GM12878 (cell line): ENCODE measurements around the gene BSN. TPM values are rescaled to one million over a fixed set of nuclear protein-coding genes. Genes with fewer than 3 reads are reported as not detected.

Source experiments
- ATAC-seq: fragments of 200-7000 bp; cut with Tn5 transposase; 3 replicates; pipeline ENCODE4 v1.9.1; 2020; ENCODE audit warnings: mild to moderate bottlenecking, moderate library complexity
- BruUV-seq: library from RNA; stranded (reverse); fragments of 400-500 nt; replicated peaks from 2 replicates; lab custom pipeline; 2021; lab: Mats Ljungman, UMichigan
- CTCF ChIA-PET: fragments of 300-600 bp; sonication (Branson Sonifier 250); formaldehyde crosslinking; extraction: SDS; loops from one replicate; lab custom pipeline; 2021; ENCODE audit warnings: inconsistent platforms; lab: Yijun Ruan, JAX
- POLR2A ChIA-PET: fragments of 350-600 bp; formaldehyde crosslinking; extraction: SDS; loops from one replicate; lab custom pipeline; 2021; ENCODE audit warnings: inconsistent platforms; lab: Charles Lee
- RAD21 ChIA-PET: fragments of 300-600 bp; sonication (Branson Sonifier 250); formaldehyde crosslinking; loops from one replicate; lab custom pipeline; 2023; ENCODE audit warnings: antibody characterized with exemption; ENCODE audit not compliant: unreplicated experiment; lab: Charles Lee
- SMC1A ChIA-PET: fragments of 300-600 bp; sonication (Branson Sonifier 250); formaldehyde crosslinking; loops from one replicate; lab custom pipeline; 2023; ENCODE audit not compliant: unreplicated experiment, uncharacterized antibody; lab: Charles Lee
- DNase-seq: peaks from one replicate; pipeline ENCODE4 v3.0.0-alpha.2; 2011; ENCODE audit warnings: low read depth, low spot score
- FAIRE-seq: peaks from 3 replicates; lab custom pipeline; 2011; peaks lifted over from hg19 to GRCh38; lab: Jason Lieb, UNC
- H2AFZ ChIP-seq: 2 replicates; pipeline ENCODE4 v1.6.0; 2011; ENCODE audit warnings: low read depth, low read length, control low read depth; ENCODE audit not compliant: control insufficient read depth
- H3K27ac ChIP-seq: 2 replicates; pipeline ENCODE4 v1.5.1; 2011; ENCODE audit warnings: control low read depth; ENCODE audit not compliant: control insufficient read depth, insufficient read depth
- H3K27me3 ChIP-seq, 2 experiments: replicated peaks in 1 of 2; 2 replicates each; pipeline versions ENCODE4 v1.6.0 to v1.6.1; 2011; ENCODE audit warnings: low read length in 1 of 2; ENCODE audit not compliant: control insufficient read depth in 2 of 2, insufficient read depth in 2 of 2
- H3K36me3 ChIP-seq, 2 experiments: 2 replicates each; pipeline ENCODE4 v1.5.1; 2011; ENCODE audit warnings: low read length in 1 of 2; ENCODE audit not compliant: control insufficient read depth in 2 of 2, insufficient read depth in 2 of 2
- H3K4me1 ChIP-seq: 2 replicates; pipeline ENCODE4 v1.6.1; 2011; ENCODE audit warnings: mild to moderate bottlenecking, low read length, moderate library complexity, mixed read lengths; ENCODE audit not compliant: control insufficient read depth, insufficient read depth
- H3K4me2 ChIP-seq: 2 replicates; pipeline ENCODE4 v1.6.0; 2011; ENCODE audit warnings: control low read depth; ENCODE audit not compliant: control insufficient read depth, insufficient read depth
- H3K4me3 ChIP-seq: fragments of 200-600 bp; sonication (generic); 2 replicates; pipeline ENCODE4 v1.5.1; 2016
- H3K79me2 ChIP-seq: 2 replicates; pipeline ENCODE4 v1.6.0; 2011; ENCODE audit warnings: low read length; ENCODE audit not compliant: control insufficient read depth, insufficient read depth
- H3K9ac ChIP-seq: 2 replicates; pipeline ENCODE4 v1.8.0; 2011; ENCODE audit warnings: low read length, control low read depth, mixed read lengths; ENCODE audit not compliant: control insufficient read depth, insufficient read depth
- H3K9me3 ChIP-seq: replicated peaks from 3 replicates; pipeline ENCODE4 v1.5.1; 2011; ENCODE audit warnings: mild to moderate bottlenecking, low read length; ENCODE audit not compliant: control insufficient read depth, insufficient read depth
- H4K20me1 ChIP-seq: 2 replicates; pipeline ENCODE4 v1.6.0; 2011; ENCODE audit not compliant: control insufficient read depth, insufficient read depth
- WGBS: methylation state at CpG from one replicate; pipeline ENCODE4 v1.1.6; 2016; ENCODE audit warnings: low lambda C conversion rate; ENCODE audit not compliant: insufficient replicate concordance, insufficient coverage; ENCODE audit errors: missing lambda C conversion rate; 5-methylcytosine and 5-hydroxymethylcytosine counted together
- in situ Hi-C: fragments of 300-500 bp; cut with MboI; formaldehyde crosslinking; loops from 9 replicates; pipeline ENCODE4 v1.14.3; 2018; ENCODE audit warnings: mixed read lengths
- intact Hi-C: fragments of 100-400 bp; cut with micrococcal nuclease; formaldehyde crosslinking; loops from one replicate; pipeline ENCODE4 v1.14.2; 2022; ENCODE audit not compliant: unreplicated experiment
- polyA plus RNA-seq, 11 experiments: library from polyadenylated mRNA; depleted of rRNA in 4 of 11; unstranded in 6 of 11; stranded (reverse) in 5 of 11; fragments of >200 nt; fragmentation: Nextera tagmentation in 4 of 11; fragmentation: Illumina TruSeq in 1 of 11; extraction: Ambion mirVana in 4 of 11; extraction: Trizol in 1 of 11; gene quantifications; 1 replicate in 1 of 11; 2 replicates in 10 of 11; pipeline versions ENCODE4 v1.2.1 to v1.2.3, GENCODE V29; 2011 to 2016; ENCODE audit warnings: inconsistent platforms in 2 of 11, missing spikeins in 2 of 11, low read depth in 1 of 11
- total RNA-seq, 4 experiments: library from RNA; depleted of rRNA in 3 of 4; stranded (reverse); fragments of >200 nt in 3 of 4; fragmentation: Illumina TruSeq in 1 of 4; extraction: Trizol in 1 of 4; gene quantifications; 2 replicates each; pipeline versions ENCODE4 v1.2.1 to v1.2.3, GENCODE V29; 2013 to 2021
- TF ChIP-seq, protein P1 (sequence below): IDR thresholded peaks from 2 replicates; pipeline ENCODE4 v1.6.1; 2012; ENCODE audit warnings: improper control_type of control experiment, low read depth, low read length; ENCODE audit not compliant: insufficient replicate concordance
- TF ChIP-seq, protein P2 (sequence below), 3 experiments: IDR thresholded peaks in 2 of 3; conservative IDR thresholded peaks in 1 of 3; 2 replicates each; pipeline ENCODE4 v1.5.1; 2011; ENCODE audit warnings: low read depth in 3 of 3, low read length in 3 of 3, mild to moderate bottlenecking in 3 of 3, control low read depth in 2 of 3, moderate library complexity in 2 of 3, inconsistent platforms in 1 of 3, mixed read lengths in 1 of 3; ENCODE audit not compliant: control insufficient read depth in 2 of 3, insufficient read depth in 1 of 3; ENCODE audit errors: extremely low read depth in 1 of 3

BSN gene
- total and polyA plus RNA-seq, 10 of the 15 experiments (the other 5 are each of a cell fraction or from before 2014, with no cell fraction given), result under 0.01 to 0.19 (median 0.05) TPM; not detected in 1

DNA sequence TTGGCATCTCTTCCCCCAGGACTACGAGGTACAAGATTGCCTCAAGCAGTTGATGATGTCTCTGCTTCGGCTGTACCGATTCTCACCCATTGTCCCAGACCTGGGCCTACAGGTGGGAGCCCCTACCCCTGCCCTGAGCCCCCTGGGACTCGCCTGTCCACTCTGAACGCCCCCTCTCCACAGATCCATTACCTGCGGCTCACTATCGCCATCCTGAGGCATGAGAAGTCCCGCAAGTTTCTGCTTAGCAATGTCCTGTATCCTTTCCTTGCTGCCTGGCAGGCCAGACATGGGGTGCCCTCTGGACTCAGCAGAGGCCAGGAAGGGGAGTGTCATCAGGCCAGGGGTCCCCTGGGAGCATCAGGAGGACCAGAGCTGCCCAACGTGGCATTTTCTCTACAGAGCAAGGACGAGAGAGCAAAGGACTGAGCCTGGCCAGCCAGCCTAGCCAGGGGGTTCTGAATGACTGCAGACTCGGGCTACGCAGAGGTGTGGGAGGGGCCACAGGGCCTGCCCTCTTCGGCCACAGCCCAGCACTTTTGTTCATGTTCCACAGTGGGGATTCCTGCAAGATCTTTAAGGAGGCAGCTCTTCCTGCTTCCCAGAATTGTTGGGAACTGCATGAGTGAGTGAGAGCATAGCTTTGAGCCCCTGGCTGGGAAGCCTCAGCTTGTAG is 146.3 kb downstream of the BSN start:
- no peak overlapping the region for H3K9ac ChIP-seq
- no peak overlapping the region for H2AFZ ChIP-seq
- H3K4me1 ChIP-seq, result no peaks in the 10 kb centered on the region
- in situ Hi-C loops (no loop called here), intact Hi-C loops (no loop called here)
- H3K36me3 ChIP-seq, result peaks cover 0 to 6% of the 10 kb centered on the region in 2 experiments; a peak in 3 of 4 replicates
- H3K27ac ChIP-seq, result no peak overlapping the region
- CTCF ChIA-PET, result interaction anchor here (0.8 to 4.6 kb wide), 3 partner anchors 29 to 207 kb away, joined by 3 to 19 read pairs (median 4); no protein-coding TSS in a partner anchor
- DNase-seq, result no peak
- POLR2A ChIA-PET, result no interaction called here
- SMC1A ChIA-PET, result interaction anchor here (1.0 kb wide), 1 partner anchor 139 kb away, joined by 4 read pairs; no protein-coding TSS in a partner anchor
- no TSS peak for BruUV-seq
- no peaks in the 10 kb centered on the region for H3K27me3 ChIP-seq
- TF ChIP-seq, protein P1, sequence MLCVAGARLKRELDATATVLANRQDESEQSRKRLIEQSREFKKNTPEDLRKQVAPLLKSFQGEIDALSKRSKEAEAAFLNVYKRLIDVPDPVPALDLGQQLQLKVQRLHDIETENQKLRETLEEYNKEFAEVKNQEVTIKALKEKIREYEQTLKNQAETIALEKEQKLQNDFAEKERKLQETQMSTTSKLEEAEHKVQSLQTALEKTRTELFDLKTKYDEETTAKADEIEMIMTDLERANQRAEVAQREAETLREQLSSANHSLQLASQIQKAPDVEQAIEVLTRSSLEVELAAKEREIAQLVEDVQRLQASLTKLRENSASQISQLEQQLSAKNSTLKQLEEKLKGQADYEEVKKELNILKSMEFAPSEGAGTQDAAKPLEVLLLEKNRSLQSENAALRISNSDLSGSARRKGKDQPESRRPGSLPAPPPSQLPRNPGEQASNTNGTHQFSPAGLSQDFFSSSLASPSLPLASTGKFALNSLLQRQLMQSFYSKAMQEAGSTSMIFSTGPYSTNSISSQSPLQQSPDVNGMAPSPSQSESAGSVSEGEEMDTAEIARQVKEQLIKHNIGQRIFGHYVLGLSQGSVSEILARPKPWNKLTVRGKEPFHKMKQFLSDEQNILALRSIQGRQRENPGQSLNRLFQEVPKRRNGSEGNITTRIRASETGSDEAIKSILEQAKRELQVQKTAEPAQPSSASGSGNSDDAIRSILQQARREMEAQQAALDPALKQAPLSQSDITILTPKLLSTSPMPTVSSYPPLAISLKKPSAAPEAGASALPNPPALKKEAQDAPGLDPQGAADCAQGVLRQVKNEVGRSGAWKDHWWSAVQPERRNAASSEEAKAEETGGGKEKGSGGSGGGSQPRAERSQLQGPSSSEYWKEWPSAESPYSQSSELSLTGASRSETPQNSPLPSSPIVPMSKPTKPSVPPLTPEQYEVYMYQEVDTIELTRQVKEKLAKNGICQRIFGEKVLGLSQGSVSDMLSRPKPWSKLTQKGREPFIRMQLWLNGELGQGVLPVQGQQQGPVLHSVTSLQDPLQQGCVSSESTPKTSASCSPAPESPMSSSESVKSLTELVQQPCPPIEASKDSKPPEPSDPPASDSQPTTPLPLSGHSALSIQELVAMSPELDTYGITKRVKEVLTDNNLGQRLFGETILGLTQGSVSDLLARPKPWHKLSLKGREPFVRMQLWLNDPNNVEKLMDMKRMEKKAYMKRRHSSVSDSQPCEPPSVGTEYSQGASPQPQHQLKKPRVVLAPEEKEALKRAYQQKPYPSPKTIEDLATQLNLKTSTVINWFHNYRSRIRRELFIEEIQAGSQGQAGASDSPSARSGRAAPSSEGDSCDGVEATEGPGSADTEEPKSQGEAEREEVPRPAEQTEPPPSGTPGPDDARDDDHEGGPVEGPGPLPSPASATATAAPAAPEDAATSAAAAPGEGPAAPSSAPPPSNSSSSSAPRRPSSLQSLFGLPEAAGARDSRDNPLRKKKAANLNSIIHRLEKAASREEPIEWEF, result no peak
- TF ChIP-seq, protein P2, sequence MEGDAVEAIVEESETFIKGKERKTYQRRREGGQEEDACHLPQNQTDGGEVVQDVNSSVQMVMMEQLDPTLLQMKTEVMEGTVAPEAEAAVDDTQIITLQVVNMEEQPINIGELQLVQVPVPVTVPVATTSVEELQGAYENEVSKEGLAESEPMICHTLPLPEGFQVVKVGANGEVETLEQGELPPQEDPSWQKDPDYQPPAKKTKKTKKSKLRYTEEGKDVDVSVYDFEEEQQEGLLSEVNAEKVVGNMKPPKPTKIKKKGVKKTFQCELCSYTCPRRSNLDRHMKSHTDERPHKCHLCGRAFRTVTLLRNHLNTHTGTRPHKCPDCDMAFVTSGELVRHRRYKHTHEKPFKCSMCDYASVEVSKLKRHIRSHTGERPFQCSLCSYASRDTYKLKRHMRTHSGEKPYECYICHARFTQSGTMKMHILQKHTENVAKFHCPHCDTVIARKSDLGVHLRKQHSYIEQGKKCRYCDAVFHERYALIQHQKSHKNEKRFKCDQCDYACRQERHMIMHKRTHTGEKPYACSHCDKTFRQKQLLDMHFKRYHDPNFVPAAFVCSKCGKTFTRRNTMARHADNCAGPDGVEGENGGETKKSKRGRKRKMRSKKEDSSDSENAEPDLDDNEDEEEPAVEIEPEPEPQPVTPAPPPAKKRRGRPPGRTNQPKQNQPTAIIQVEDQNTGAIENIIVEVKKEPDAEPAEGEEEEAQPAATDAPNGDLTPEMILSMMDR (IDR thresholded peaks at IDR 0.05 in 2 of 3, conservative IDR thresholded peaks at IDR 0.05 in 1 of 3; ENCODE audit: control insufficient read depth in 2 of 3, extremely low read depth in 1 of 3, insufficient read depth in 1 of 3, low read depth in 3 of 3, low read length in 3 of 3), result peak in 1 of 3 experiments; percentile 10; a peak in 1 of 6 replicates
- H3K79me2 ChIP-seq, result no peaks in the 10 kb centered on the region
- RAD21 ChIA-PET, result no interaction called here
- 60% methylated on average over 13 of the region's 13 CpGs for WGBS
- H3K4me2 ChIP-seq, result no peak overlapping the region
- H4K20me1 ChIP-seq, result no peaks in the 10 kb centered on the region
- no peak for FAIRE-seq
- H3K4me3 ChIP-seq, result no peak overlapping the region
- H3K9me3 ChIP-seq, result no peaks in the 10 kb centered on the region
- ATAC-seq, result no peak
